ENCODE measurements around the gene CSNK1G1.

CSNK1G1 gene

GRCh38 chr15:64288577-64288976 lies 67.4 kb downstream of the CSNK1G1 start:
- DNase-seq (ENCODE audit: low read depth in 2 of 2) = no peak

- no peak for DNase-seq (ENCODE audit: low read depth in 2 of 2)
Observed at GRCh38 chr15:64287953-64288352, 68.0 kb downstream of the CSNK1G1 start.

DNA sequence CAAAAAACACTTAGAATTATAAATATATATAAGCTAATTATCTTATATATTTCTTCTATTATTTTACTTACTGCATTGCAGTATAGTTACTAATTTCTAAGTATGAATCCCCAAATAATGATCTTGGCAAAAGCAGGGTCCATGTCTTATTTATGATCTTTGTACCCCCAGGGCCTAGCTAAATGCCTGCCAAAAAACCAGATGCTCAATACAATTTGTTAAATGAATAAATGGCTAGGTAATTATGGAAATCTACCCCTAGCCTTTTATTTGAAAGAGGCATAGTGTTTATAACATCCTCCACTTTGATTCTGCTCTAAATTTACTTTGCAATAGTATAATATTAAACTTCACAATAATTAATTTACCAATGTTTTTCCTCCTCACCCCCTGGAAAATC lies 69.5 kb downstream of the CSNK1G1 start:
- no peak for DNase-seq (ENCODE audit: low read depth in 2 of 2)

- DNase-seq (ENCODE audit: low read depth in 2 of 2) = no peak
Observed at GRCh38 chr15:64285871-64286270, 70.1 kb downstream of the CSNK1G1 start.

DNA sequence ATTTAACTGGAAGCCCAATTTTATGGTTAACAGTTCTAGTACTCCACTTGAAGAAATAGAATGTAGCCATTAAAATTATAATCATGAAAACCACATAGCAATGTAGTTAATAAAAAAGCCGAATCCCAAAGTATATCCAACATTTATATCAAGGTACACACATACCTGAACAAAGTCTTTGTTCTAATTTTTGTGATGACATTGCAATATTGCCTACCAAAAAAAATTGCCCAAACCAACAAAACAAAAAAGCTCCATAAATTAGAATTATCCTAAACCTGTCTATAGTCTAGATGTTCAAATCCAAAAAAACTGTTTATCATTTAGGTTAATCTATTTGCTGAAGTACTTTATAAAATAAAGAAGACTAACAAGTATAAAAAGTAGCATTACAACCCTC lies 70.8 kb downstream of the CSNK1G1 start:
- no peak for DNase-seq (ENCODE audit: low read depth in 2 of 2)

GRCh38 chr15:64284042-64284441 lies 71.9 kb downstream of the CSNK1G1 start:
- DNase-seq (ENCODE audit: low read depth in 2 of 2) = no peak

GRCh38 chr15:64282701-64283100 lies 73.3 kb downstream of the CSNK1G1 start:
- no peak for DNase-seq (ENCODE audit: low read depth in 2 of 2)

DNA sequence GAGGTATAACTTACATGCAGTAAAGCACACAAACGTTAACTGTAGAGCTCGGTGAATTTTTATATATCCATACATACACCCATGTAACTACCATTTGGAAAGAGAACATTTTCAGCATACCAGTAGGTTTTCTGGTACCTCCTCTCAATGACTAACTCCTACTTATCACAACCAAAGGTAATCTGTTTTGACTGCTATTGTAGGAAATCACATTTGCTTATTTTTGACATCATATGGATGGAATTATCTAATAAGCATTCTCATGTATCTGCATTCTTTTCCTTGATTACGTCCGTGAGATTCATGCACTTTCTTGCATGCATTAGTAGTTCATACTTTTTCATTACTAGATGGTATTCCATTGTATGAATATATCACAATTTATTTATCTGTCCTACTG lies 76.8 kb downstream of the CSNK1G1 start:
- DNase-seq (ENCODE audit: low read depth in 2 of 2) = no peak

DNA sequence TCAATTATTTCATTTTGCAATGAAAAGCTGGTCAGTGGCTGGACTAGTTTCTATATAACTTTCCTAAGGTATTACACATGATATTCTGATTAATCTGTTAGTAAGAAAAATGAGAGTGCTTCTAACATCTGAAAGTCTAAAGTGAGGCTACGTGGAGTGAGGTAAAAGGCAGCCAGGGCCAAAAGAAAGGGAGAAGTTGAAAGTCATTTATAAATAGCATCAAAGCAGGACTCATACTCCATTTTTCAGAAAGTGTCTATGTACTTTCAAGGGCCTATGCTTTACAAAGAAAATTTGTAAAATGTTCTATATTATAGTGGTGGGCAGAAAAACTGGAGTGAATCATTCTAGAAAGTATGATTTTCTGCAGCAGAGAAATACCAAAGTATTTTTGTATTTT lies 80.0 kb downstream of the CSNK1G1 start:
- DNase-seq (ENCODE audit: low read depth in 2 of 2) = no peak

- DNase-seq (ENCODE audit: low read depth in 2 of 2) = no peak
Observed at GRCh38 chr15:64274341-64274950, 81.5 kb downstream of the CSNK1G1 start.

DNA sequence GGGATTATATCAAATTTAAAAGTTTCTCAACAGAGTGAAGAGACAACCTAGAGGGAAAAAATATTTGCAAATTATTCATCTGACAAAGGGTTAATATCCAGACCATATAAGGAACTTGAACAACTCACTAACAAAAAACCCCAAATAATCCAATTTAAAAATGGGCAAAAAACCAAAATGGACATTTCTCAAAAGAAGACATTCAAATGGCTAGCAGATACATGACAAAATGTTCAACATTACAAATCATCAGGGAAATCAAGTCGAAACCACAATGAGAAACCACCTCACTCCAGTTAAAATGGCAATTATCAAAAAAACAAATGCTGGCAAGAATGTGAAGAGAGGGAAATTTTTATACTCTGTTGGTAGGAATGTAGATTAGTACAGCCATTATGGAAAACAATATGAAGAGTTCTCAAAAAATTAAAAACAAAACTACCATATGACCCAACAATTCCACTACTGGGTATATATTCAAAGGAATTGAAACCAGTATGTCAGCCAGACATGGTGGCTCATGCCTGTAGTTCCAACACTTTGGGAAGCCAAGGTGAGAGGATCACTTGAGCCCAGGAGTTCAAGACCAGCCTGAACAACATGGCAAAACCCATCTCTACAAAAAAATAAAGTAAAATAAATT lies 88.5 kb downstream of the CSNK1G1 start:
- DNase-seq (ENCODE audit: low read depth in 2 of 2) = no peak

- DNase-seq (ENCODE audit: low read depth in 2 of 2) = peak in 1 of 2 donors; percentile 18
Observed at GRCh38 chr15:64265188-64265587, 90.8 kb downstream of the CSNK1G1 start.

GRCh38 chr15:64264502-64264901 lies 91.5 kb downstream of the CSNK1G1 start:
- no peak for DNase-seq (ENCODE audit: low read depth in 2 of 2)

- DNase-seq (ENCODE audit: low read depth in 2 of 2) = no peak
Observed at GRCh38 chr15:64263567-64263966, 92.4 kb downstream of the CSNK1G1 start.

DNA sequence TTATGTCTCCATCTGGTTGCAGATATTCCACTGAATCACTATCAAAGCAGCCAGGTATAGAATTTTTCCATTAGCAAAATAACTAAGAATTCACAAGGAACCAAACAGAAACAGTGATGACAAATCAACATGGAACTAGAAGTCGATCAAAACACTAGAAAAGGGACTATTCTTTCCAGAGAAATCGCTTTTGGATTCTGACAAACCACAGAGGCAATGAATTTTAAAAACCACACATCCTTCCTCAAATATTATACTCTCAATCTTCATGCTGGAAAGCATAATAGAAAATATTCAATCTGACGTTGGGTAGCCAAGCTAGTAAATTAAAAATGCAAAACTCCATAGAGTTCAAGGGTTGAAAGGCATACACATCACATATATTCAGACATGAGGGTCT lies 99.9 kb downstream of the CSNK1G1 start:
- DNase-seq (ENCODE audit: low read depth in 2 of 2) = no peak

DNA sequence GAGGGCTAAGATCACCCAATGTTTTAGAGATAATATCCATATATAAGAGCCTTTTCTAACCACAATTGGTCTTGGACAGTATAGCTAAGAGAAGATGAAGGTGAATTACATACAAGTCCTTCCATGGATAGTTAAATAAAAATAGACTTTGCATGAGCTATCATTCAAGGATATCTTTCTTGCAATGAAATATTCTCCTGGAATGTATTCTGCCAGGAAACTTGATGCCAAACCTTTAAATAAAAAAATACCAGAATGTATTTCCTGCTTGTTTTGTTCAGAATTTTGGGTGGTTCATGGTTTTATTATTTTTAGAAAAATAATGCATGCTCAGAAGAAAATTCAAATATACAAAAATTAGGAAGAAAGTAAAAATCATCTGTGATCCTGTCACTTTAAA lies 104.3 kb downstream of the CSNK1G1 start:
- no peak for DNase-seq (ENCODE audit: low read depth in 2 of 2)

DNA sequence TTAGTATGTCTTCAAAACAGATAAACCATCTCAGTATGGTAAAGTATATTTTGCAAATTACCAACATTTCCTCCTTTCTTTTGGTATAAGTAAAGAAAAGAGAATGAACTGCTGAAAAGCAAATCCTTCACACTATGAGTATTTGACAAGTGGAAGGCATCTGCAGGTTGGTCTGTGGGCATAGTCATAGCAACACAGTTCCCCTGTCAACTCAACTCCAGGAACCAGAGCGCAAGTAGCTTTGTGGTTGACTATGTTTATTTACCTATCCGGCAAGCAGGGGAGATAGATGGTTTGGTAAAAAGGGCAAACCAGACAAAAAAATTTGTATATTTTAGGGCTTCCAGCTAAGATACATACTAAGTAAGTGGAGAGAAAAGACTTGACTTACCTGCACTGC lies 104.9 kb downstream of the CSNK1G1 start:
- no peak for DNase-seq (ENCODE audit: low read depth in 2 of 2)

- no peak for DNase-seq (ENCODE audit: low read depth in 2 of 2)
Observed at GRCh38 chr15:64249883-64250575, 105.9 kb downstream of the CSNK1G1 start.

DNA sequence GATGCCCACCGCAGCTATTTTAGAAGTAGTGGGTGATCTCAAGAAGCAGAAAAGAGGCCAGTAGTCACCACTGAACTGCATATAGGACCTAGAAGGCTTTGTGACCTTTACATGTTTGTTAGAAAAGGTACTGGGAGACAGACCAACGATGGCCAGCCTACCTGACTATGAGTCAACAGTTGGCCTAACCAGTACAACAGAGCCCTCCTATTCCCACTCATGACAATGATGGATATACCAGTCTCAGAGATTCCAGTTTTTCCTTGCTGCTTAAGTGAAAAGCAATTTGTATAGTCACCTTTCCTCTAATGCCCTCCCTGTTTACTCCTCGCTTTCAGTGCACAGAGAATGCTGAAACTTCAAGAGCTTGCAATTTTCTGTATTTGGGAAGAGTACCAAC lies 106.6 kb downstream of the CSNK1G1 start:
- no peak for DNase-seq (ENCODE audit: low read depth in 2 of 2)

- no peak for DNase-seq (ENCODE audit: low read depth in 2 of 2)
Observed at GRCh38 chr15:64247906-64248541, 107.9 kb downstream of the CSNK1G1 start.

GRCh38 chr15:64247535-64247905 lies 108.5 kb downstream of the CSNK1G1 start:
- DNase-seq (ENCODE audit: low read depth in 2 of 2) = no peak

- DNase-seq (ENCODE audit: low read depth in 2 of 2) = peak; percentile 20 to 61
Observed at GRCh38 chr15:64246364-64247189, 109.4 kb downstream of the CSNK1G1 start.

Data from stimulated activated CD4-positive, alpha-beta T cell treated with anti-CD3 and anti-CD28 coated beads, Interleukin-4, amount 100 ng/mL, for 48 hours (primary cell).